Measurements from ENCODE around the gene MYO6.

Gene MYO6

GRCh38 chr6:75800133-75800532 lies 51.1 kb downstream of the MYO6 start:
- Histone ChIP-seq H3K36me3 (ENCODE audit: control insufficient read depth, insufficient read depth, low read length) (no peaks in the 10 kb centered on the region), H3K9ac (ENCODE audit: low read depth, low read length) (no peak overlapping the region), H3K9me3 (ENCODE audit: control insufficient read depth, insufficient read depth, low read length) (no peaks in the 10 kb centered on the region), H3K4me1 (ENCODE audit: control insufficient read depth, insufficient read depth, low read length) (peaks cover 15% of the 10 kb centered on the region), H3K4me3 (ENCODE audit: low read depth, low read length) (no peak overlapping the region), H3K27ac (ENCODE audit: low read depth, low read length) (no peak overlapping the region), H3K27me3 (ENCODE audit: control insufficient read depth, insufficient read depth, low read length) (no peaks in the 10 kb centered on the region)

- Histone ChIP-seq H3K4me3 (ENCODE audit: low read depth, low read length) (no peak overlapping the region), H3K27ac (ENCODE audit: low read depth, low read length) (no peak overlapping the region), H3K27me3 (ENCODE audit: control insufficient read depth, insufficient read depth, low read length) (no peaks in the 10 kb centered on the region), H3K9ac (ENCODE audit: low read depth, low read length) (no peak overlapping the region), H3K4me1 (ENCODE audit: control insufficient read depth, insufficient read depth, low read length) (peaks cover 15% of the 10 kb centered on the region), H3K36me3 (ENCODE audit: control insufficient read depth, insufficient read depth, low read length) (no peaks in the 10 kb centered on the region), H3K9me3 (ENCODE audit: control insufficient read depth, insufficient read depth, low read length) (no peaks in the 10 kb centered on the region)
Observed at GRCh38 chr6:75800708-75801505, 51.9 kb downstream of the MYO6 start.

- no peak overlapping the region for H3K9ac ChIP-seq (ENCODE audit: low read depth, low read length)
- no peaks in the 10 kb centered on the region for H3K36me3 ChIP-seq (ENCODE audit: control insufficient read depth, insufficient read depth, low read length)
- H3K27me3 ChIP-seq (ENCODE audit: control insufficient read depth, insufficient read depth, low read length): no peaks in the 10 kb centered on the region
- H3K4me3 ChIP-seq (ENCODE audit: low read depth, low read length): no peak overlapping the region
- H3K9me3 ChIP-seq (ENCODE audit: control insufficient read depth, insufficient read depth, low read length): no peaks in the 10 kb centered on the region
- peaks cover 15% of the 10 kb centered on the region for H3K4me1 ChIP-seq (ENCODE audit: control insufficient read depth, insufficient read depth, low read length)
- H3K27ac ChIP-seq (ENCODE audit: low read depth, low read length): no peak overlapping the region
Observed at GRCh38 chr6:75802366-75802765, 53.3 kb downstream of the MYO6 start.

GRCh38 chr6:75808507-75808906 lies 59.5 kb downstream of the MYO6 start:
- H3K4me1 ChIP-seq (ENCODE audit: control insufficient read depth, insufficient read depth, low read length): peaks cover under 1% of the 10 kb centered on the region; the same call in 1 of the 2 replicates
- no peak overlapping the region for H3K27ac ChIP-seq (ENCODE audit: low read depth, low read length)
- no peaks in the 10 kb centered on the region for H3K9me3 ChIP-seq (ENCODE audit: control insufficient read depth, insufficient read depth, low read length)
- no peak overlapping the region for H3K9ac ChIP-seq (ENCODE audit: low read depth, low read length)
- H3K4me3 ChIP-seq (ENCODE audit: low read depth, low read length): no peak overlapping the region
- H3K27me3 ChIP-seq (ENCODE audit: control insufficient read depth, insufficient read depth, low read length): no peaks in the 10 kb centered on the region
- H3K36me3 ChIP-seq (ENCODE audit: control insufficient read depth, insufficient read depth, low read length): no peaks in the 10 kb centered on the region

- Histone ChIP-seq H3K27me3 (ENCODE audit: control insufficient read depth, insufficient read depth, low read length) (no peaks in the 10 kb centered on the region), H3K4me3 (ENCODE audit: low read depth, low read length) (no peak overlapping the region), H3K9ac (ENCODE audit: low read depth, low read length) (no peak overlapping the region), H3K4me1 (ENCODE audit: control insufficient read depth, insufficient read depth, low read length) (peaks cover 4% of the 10 kb centered on the region; the same call in 1 of the 2 replicates), H3K9me3 (ENCODE audit: control insufficient read depth, insufficient read depth, low read length) (no peaks in the 10 kb centered on the region), H3K27ac (ENCODE audit: low read depth, low read length) (no peak overlapping the region), H3K36me3 (ENCODE audit: control insufficient read depth, insufficient read depth, low read length) (no peaks in the 10 kb centered on the region)
Observed at GRCh38 chr6:75812560-75812959, 63.5 kb downstream of the MYO6 start.

- H3K27me3 ChIP-seq (ENCODE audit: control insufficient read depth, insufficient read depth, low read length): no peaks in the 10 kb centered on the region
- H3K36me3 ChIP-seq (ENCODE audit: control insufficient read depth, insufficient read depth, low read length): no peaks in the 10 kb centered on the region
- H3K27ac ChIP-seq (ENCODE audit: low read depth, low read length): no peak overlapping the region
- H3K9me3 ChIP-seq (ENCODE audit: control insufficient read depth, insufficient read depth, low read length): no peaks in the 10 kb centered on the region
- peaks cover 4% of the 10 kb centered on the region; the same call in 1 of the 2 replicates for H3K4me1 ChIP-seq (ENCODE audit: control insufficient read depth, insufficient read depth, low read length)
- no peak overlapping the region for H3K4me3 ChIP-seq (ENCODE audit: low read depth, low read length)
- no peak overlapping the region for H3K9ac ChIP-seq (ENCODE audit: low read depth, low read length)
Observed at GRCh38 chr6:75813476-75814250, 64.6 kb downstream of the MYO6 start.

GRCh38 chr6:75815756-75816155 lies 66.7 kb downstream of the MYO6 start:
- H3K27ac ChIP-seq (ENCODE audit: low read depth, low read length): no peak overlapping the region
- peaks cover 4% of the 10 kb centered on the region; the same call in 1 of the 2 replicates for H3K4me1 ChIP-seq (ENCODE audit: control insufficient read depth, insufficient read depth, low read length)
- H3K36me3 ChIP-seq (ENCODE audit: control insufficient read depth, insufficient read depth, low read length): no peaks in the 10 kb centered on the region
- H3K4me3 ChIP-seq (ENCODE audit: low read depth, low read length): no peak overlapping the region
- no peak overlapping the region for H3K9ac ChIP-seq (ENCODE audit: low read depth, low read length)
- no peaks in the 10 kb centered on the region for H3K9me3 ChIP-seq (ENCODE audit: control insufficient read depth, insufficient read depth, low read length)
- no peaks in the 10 kb centered on the region for H3K27me3 ChIP-seq (ENCODE audit: control insufficient read depth, insufficient read depth, low read length)

GRCh38 chr6:75818098-75818855 lies 69.2 kb downstream of the MYO6 start:
- Histone ChIP-seq H3K4me3 (ENCODE audit: low read depth, low read length) (no peak overlapping the region), H3K9ac (ENCODE audit: low read depth, low read length) (no peak overlapping the region), H3K36me3 (ENCODE audit: control insufficient read depth, insufficient read depth, low read length) (no peaks in the 10 kb centered on the region), H3K4me1 (ENCODE audit: control insufficient read depth, insufficient read depth, low read length) (peaks cover 4% of the 10 kb centered on the region; the same call in 1 of the 2 replicates), H3K9me3 (ENCODE audit: control insufficient read depth, insufficient read depth, low read length) (no peaks in the 10 kb centered on the region), H3K27me3 (ENCODE audit: control insufficient read depth, insufficient read depth, low read length) (no peaks in the 10 kb centered on the region), H3K27ac (ENCODE audit: low read depth, low read length) (no peak overlapping the region)

GRCh38 chr6:75819776-75820487 lies 70.9 kb downstream of the MYO6 start:
- H3K27ac ChIP-seq (ENCODE audit: low read depth, low read length): no peak overlapping the region
- no peaks in the 10 kb centered on the region for H3K9me3 ChIP-seq (ENCODE audit: control insufficient read depth, insufficient read depth, low read length)
- no peak overlapping the region for H3K9ac ChIP-seq (ENCODE audit: low read depth, low read length)
- no peaks in the 10 kb centered on the region for H3K4me1 ChIP-seq (ENCODE audit: control insufficient read depth, insufficient read depth, low read length)
- H3K4me3 ChIP-seq (ENCODE audit: low read depth, low read length): no peak overlapping the region
- no peaks in the 10 kb centered on the region for H3K36me3 ChIP-seq (ENCODE audit: control insufficient read depth, insufficient read depth, low read length)
- H3K27me3 ChIP-seq (ENCODE audit: control insufficient read depth, insufficient read depth, low read length): no peaks in the 10 kb centered on the region

GRCh38 chr6:75824160-75824559 lies 75.1 kb downstream of the MYO6 start:
- no peak overlapping the region for H3K9ac ChIP-seq (ENCODE audit: low read depth, low read length)
- no peak overlapping the region for H3K27ac ChIP-seq (ENCODE audit: low read depth, low read length)
- no peaks in the 10 kb centered on the region for H3K36me3 ChIP-seq (ENCODE audit: control insufficient read depth, insufficient read depth, low read length)
- H3K4me1 ChIP-seq (ENCODE audit: control insufficient read depth, insufficient read depth, low read length): no peaks in the 10 kb centered on the region
- H3K27me3 ChIP-seq (ENCODE audit: control insufficient read depth, insufficient read depth, low read length): no peaks in the 10 kb centered on the region
- H3K4me3 ChIP-seq (ENCODE audit: low read depth, low read length): no peak overlapping the region
- no peaks in the 10 kb centered on the region for H3K9me3 ChIP-seq (ENCODE audit: control insufficient read depth, insufficient read depth, low read length)
